Body of pancreas (tissue), 4 donors: ENCODE measurements around the gene ACSF3.

Experiments used
- CTCF ChIP-seq, 7 experiments: fragments of 450-650 bp in 4 of 7; fragments of 200-600 bp in 3 of 7; sonication (generic) in 3 of 7; IDR thresholded peaks; one replicate each; pipeline ENCODE4 v1.5.1; 2016 to 2019; ENCODE audit warnings: antibody characterized with exemption in 7 of 7
- POLR2A ChIP-seq, 3 donors: fragments of 450-650 bp; IDR thresholded peaks; one replicate each; pipeline ENCODE4 v1.6.1; 2016; ENCODE audit warnings: antibody characterized with exemption in 3 of 3, mild to moderate bottlenecking in 2 of 3

- TF ChIP-seq CTCF (IDR thresholded peaks at IDR 0.05), result no peak
- no peak for TF ChIP-seq POLR2A (IDR thresholded peaks at IDR 0.05)
Measured at GRCh38 chr16:89054261-89054661, 39.4 kb upstream of the ACSF3 start.
